KMS-11 (cell line): ENCODE results near the gene GPC1.

Source experiments
- H2AFZ ChIP-seq: fragments of 200-600 bp; sonication (generic); 2 replicates; pipeline ENCODE4 v1.6.1; 2016; ENCODE audit warnings: antibody characterized with exemption, mixed run types, low read depth
- H3K27ac ChIP-seq: fragments of 200-600 bp; sonication (generic); 2 replicates; pipeline ENCODE4 v1.6.1; 2016; ENCODE audit warnings: mild to moderate bottlenecking, mixed run types
- H3K27me3 ChIP-seq: fragments of 200-600 bp; sonication (generic); 2 replicates; pipeline ENCODE4 v1.6.1; 2017; ENCODE audit warnings: mild to moderate bottlenecking, low read depth, mixed run types, moderate library complexity; ENCODE audit not compliant: insufficient read depth
- H3K36me3 ChIP-seq: fragments of 200-600 bp; sonication (generic); 2 replicates; pipeline ENCODE4 v1.6.1; 2017; ENCODE audit warnings: mild to moderate bottlenecking, mixed run types; ENCODE audit not compliant: insufficient read depth
- H3K4me1 ChIP-seq: fragments of 200-600 bp; sonication (generic); 2 replicates; pipeline ENCODE4 v1.6.1; 2016; ENCODE audit warnings: mild to moderate bottlenecking, low read depth, mixed run types; ENCODE audit not compliant: poor library complexity, severe bottlenecking
- H3K4me2 ChIP-seq: fragments of 200-600 bp; sonication (generic); 2 replicates; pipeline ENCODE4 v1.7.0; 2016; ENCODE audit warnings: mild to moderate bottlenecking, mixed run types
- H3K4me3 ChIP-seq: fragments of 200-600 bp; sonication (generic); IDR thresholded peaks from 2 replicates; pipeline ENCODE4 v1.6.1; 2017; ENCODE audit warnings: low read depth, low read length, mixed read lengths; ENCODE audit not compliant: insufficient read depth
- H3K79me2 ChIP-seq: fragments of 200-600 bp; sonication (generic); 2 replicates; pipeline ENCODE4 v1.6.1; 2016; ENCODE audit warnings: low read depth, mixed run types; ENCODE audit not compliant: insufficient read depth
- H3K9ac ChIP-seq: fragments of 200-600 bp; sonication (generic); 2 replicates; pipeline ENCODE4 v1.6.1; 2016; ENCODE audit warnings: mild to moderate bottlenecking, mixed run types
- H4K20me1 ChIP-seq: fragments of 200-600 bp; sonication (generic); 2 replicates; pipeline ENCODE4 v1.6.1; 2016; ENCODE audit warnings: mild to moderate bottlenecking, mixed run types; ENCODE audit not compliant: insufficient read depth
- CTCF ChIP-seq: fragments of 200-600 bp; sonication (generic); conservative IDR thresholded peaks from 2 replicates; pipeline ENCODE4 v1.6.1; 2017; ENCODE audit warnings: low read depth, mild to moderate bottlenecking, antibody characterized with exemption, low read length, moderate library complexity, mixed read lengths

GPC1 gene

DNA sequence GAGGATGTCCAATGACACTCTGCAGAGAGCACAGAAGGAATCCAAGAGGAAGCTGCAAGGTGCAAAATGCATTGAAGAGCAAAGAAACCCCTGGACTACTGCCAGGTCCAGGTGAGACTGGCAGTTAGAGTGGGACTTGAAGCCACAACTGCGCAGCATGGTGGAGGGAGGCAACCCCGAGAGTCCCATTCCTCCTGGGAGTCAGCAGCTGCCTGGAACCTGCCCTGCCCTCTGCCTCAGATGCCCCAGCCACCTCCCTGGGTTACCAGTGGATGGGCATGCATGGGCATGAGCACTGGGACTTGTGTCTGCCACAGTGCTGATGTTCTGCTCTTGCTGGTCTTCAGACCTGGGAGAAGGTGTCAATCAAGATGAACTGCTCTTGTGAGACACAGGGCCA is 79.2 kb downstream of the GPC1 start:
- Histone ChIP-seq H3K4me2 (no peak overlapping the region), H3K27me3 (no peaks in the 10 kb centered on the region), H4K20me1 (no peaks in the 10 kb centered on the region), H3K4me3 (no peak overlapping the region), H3K9ac (no peak overlapping the region), H3K27ac (no peak overlapping the region), H2AFZ (no peak overlapping the region), H3K79me2 (no peaks in the 10 kb centered on the region), H3K36me3 (no peaks in the 10 kb centered on the region), H3K4me1 (peaks cover 4% of the 10 kb centered on the region)
- no peak for TF ChIP-seq CTCF

GRCh38 chr2:240517342-240517741 is 81.9 kb downstream of the GPC1 start:
- Histone ChIP-seq H3K27me3 (no peaks in the 10 kb centered on the region), H2AFZ (no peak overlapping the region), H3K27ac (no peak overlapping the region), H3K79me2 (no peaks in the 10 kb centered on the region), H4K20me1 (no peaks in the 10 kb centered on the region), H3K4me3 (no peak overlapping the region), H3K4me1 (peaks cover 4% of the 10 kb centered on the region), H3K4me2 (no peak overlapping the region), H3K36me3 (no peaks in the 10 kb centered on the region), H3K9ac (no peak overlapping the region)
- TF ChIP-seq CTCF: no peak
